GM18499 (cell line): ENCODE results near the gene POLR1F.
A peak's percentile ranks its signal among the peaks of the same experiment; 100 is the strongest.

Experiments used
- ATAC-seq: cut with Tn5 transposase; IDR thresholded peaks from one replicate; pipeline ENCODE4 v1.9.1; 2021; ENCODE audit warnings: moderate number of reproducible peaks; ENCODE audit not compliant: insufficient read depth, unreplicated experiment

POLR1F gene

GRCh38 chr7:19681596-19681995 lies 27.2 kb downstream of the POLR1F start:
- ATAC-seq, result no peak

DNA sequence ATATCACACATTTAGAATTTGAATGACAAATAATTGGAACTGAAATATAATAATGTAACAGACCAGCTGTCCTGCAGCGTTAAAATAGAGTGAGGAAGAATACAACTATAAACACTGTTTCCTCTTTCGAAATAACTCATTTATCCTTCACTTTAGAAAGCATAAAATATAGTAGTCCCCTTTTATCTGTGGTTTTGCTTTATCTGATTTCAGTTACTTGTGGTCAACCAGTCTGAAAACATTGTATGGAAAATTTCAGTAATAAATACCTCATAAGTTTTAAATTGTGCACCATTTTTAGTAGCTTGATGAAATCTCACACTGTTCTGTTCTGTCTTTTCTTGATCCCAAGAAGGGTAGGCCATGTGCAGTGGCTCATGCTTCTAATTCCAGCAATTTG lies 31.7 kb downstream of the POLR1F start:
- ATAC-seq, result peak; percentile 77

DNA sequence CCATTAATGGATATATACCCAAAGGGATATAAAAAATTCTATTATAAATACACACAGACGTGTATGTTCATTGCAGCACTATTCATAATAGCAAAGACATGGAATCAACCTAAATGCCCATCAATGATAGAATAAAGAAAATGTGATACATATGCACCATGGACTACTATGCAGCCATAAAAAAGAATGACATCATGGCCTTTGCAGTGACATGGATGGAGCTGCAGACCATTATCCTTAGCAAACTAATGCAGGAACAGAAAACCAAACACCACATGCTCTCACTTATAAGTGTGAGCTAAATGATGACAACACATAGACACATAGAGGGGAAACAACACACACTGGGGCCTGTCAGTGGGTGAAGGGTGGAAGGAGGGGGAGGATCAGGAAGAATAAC lies 33.0 kb downstream of the POLR1F start:
- ATAC-seq, result no peak

DNA sequence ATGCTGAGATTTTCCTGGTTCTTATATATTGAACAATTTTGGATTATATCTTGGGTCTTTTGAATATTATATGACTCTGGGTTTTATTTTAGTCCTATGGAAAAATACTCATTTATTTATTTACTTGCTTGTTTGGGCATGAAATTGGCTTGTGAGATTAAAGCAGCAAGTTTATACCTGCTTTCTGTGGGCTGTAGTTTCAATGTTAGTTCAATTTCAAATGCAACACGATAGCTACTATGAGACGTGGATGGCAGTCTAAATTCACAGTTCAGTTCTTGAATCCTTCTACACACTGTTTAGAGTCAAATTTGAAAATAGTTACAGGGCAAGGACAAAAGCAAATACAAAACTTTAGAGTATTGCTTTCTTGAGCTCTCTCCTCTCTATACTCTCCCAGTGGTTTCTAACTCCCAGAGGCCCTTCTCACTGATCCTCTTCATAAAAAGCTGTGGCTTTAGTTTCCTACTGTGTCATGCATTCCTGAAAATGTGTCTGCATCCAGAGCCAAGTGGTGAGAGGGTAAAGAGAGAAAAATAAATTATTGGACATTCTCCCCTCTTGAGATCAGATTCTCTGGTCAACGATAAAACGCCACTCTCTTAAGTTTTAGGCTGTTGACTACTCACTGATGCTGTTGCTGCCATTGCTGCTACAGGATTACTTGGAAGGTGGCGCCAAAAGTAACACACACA lies 34.4 kb downstream of the POLR1F start:
- ATAC-seq, result no peak

GRCh38 chr7:19670806-19671205 lies 38.0 kb downstream of the POLR1F start:
- ATAC-seq, result no peak

DNA sequence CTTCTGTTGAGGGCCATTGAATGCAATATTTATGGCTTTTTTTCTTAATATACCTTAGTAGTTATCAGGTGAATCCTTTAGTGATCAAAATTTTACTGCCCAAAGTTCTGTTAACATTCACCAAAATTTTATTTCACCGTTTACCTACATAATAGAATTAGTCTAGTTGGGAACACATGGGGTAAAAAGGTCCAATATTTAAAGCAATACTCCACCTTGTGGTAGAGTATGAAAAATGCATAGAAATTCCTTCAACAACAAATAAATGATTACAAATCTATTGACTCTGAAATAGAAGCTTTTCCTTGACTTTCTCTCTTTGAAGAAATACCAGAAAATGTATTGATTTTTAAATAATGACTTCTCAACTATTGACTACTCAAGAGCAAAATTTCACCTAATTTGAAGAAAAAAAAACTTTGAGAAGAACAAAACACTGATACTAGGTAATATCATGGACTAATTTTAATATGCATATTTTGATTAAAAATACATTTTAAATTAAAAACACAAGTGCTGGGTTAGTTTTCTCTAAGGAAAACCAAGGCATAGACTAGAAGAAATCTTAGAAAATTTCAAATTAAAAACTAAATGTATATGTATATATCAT lies 43.3 kb downstream of the POLR1F start:
- no peak for ATAC-seq

GRCh38 chr7:19663816-19664462 lies 44.9 kb downstream of the POLR1F start:
- ATAC-seq, result peak; percentile 97

DNA sequence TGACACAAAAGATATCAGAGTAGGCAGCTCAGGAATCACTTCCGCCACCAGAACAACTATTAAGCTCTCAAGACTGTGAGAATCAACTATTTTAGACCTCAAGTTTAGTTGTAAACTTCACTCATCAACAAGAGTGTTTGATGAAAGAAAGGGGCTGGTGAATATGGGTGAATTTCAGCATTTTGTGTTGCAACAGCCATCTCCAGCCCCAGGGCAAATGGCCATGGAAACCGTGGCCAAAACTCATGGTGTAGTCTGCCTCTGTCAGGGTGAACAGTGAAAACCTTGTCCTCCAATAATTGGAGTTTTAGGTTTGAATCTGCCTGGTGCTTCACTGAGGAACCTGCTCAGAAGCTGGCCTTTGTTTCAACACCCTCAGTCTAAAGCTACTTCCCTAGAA lies 60.0 kb downstream of the POLR1F start:
- ATAC-seq, result no peak
